GM19467 (cell line): ENCODE data around the gene RAD18.

Source experiments
- ATAC-seq: cut with Tn5 transposase; IDR thresholded peaks from one replicate; pipeline ENCODE4 v1.9.1; 2021; ENCODE audit warnings: mild to moderate bottlenecking, moderate library complexity; ENCODE audit not compliant: unreplicated experiment

Gene RAD18

GRCh38 chr3:8838765-8839423 lies 124.4 kb downstream of the RAD18 start:
- no peak for ATAC-seq

GRCh38 chr3:8838234-8838633 lies 125.0 kb downstream of the RAD18 start:
- ATAC-seq: no peak

GRCh38 chr3:8837162-8837561 lies 126.1 kb downstream of the RAD18 start:
- no peak for ATAC-seq

- no peak for ATAC-seq
These were observed 127.2 kb downstream of the RAD18 start for GRCh38 chr3:8836096-8836495.

GRCh38 chr3:8835385-8835784 lies 127.9 kb downstream of the RAD18 start:
- no peak for ATAC-seq

GRCh38 chr3:8834974-8835373 lies 128.3 kb downstream of the RAD18 start:
- no peak for ATAC-seq

- ATAC-seq: no peak
These were observed 135.6 kb downstream of the RAD18 start for GRCh38 chr3:8827641-8828040.
